ENCODE results near the gene KRT31.

GRCh38 chr17:41437769-41438168 lies 40.4 kb upstream of the KRT31 start:
- TF ChIP-seq ZNF501 (tag by site-specific recombination; IDR thresholded peaks at IDR 0.05) (no peak), SETDB1 (IDR thresholded peaks at IDR 0.05; ENCODE audit: insufficient read length, low read length) (no peak), TCF7L2 (IDR thresholded peaks at IDR 0.05; ENCODE audit: borderline replicate concordance, low read depth, low read length) (no peak), ZNF311 (tag by site-specific recombination; IDR thresholded peaks at IDR 0.05; ENCODE audit: borderline replicate concordance) (no peak)

Measured in HEK293 (cell line).